SK-N-SH (cell line): ENCODE data around the gene MBNL1.

Experiments
- NFIC ChIP-seq: IDR thresholded peaks from 2 replicates; pipeline ENCODE4 v1.4.0; 2012; ENCODE audit warnings: borderline replicate concordance
- POLR2AphosphoS5 ChIP-seq: IDR thresholded peaks from 2 replicates; pipeline ENCODE4 v1.6.1; 2012; ENCODE audit warnings: low read depth, low read length
- RAD21 ChIP-seq: IDR thresholded peaks from 2 replicates; pipeline ENCODE4 v1.6.1; 2012; ENCODE audit warnings: mild to moderate bottlenecking, low read length
- RFX5 ChIP-seq: IDR thresholded peaks from 2 replicates; pipeline ENCODE4 v1.6.1; 2012; ENCODE audit warnings: mild to moderate bottlenecking, improper control_type of control experiment, low read length
- SMC3 ChIP-seq: IDR thresholded peaks from 2 replicates; pipeline ENCODE4 v1.6.1; 2012; ENCODE audit warnings: low read depth, low read length, improper control_type of control experiment
- TAF1 ChIP-seq: IDR thresholded peaks from 2 replicates; pipeline ENCODE4 v1.6.1; 2012; ENCODE audit warnings: low read depth, mild to moderate bottlenecking, low read length, moderate library complexity, borderline replicate concordance
- TCF12 ChIP-seq: IDR thresholded peaks from 2 replicates; pipeline ENCODE4 v1.4.0; 2012
- YY1 ChIP-seq: IDR thresholded peaks from 2 replicates; pipeline ENCODE4 v1.4.0; 2012; ENCODE audit warnings: low read depth, mild to moderate bottlenecking
- TF ChIP-seq, protein P1 (sequence below): IDR thresholded peaks from 2 replicates; pipeline ENCODE4 v1.4.0; 2012; ENCODE audit warnings: low read depth, borderline replicate concordance
- TF ChIP-seq, protein P2 (sequence below): fragments of 200-600 bp; sonication (generic); IDR thresholded peaks from 2 replicates; pipeline ENCODE4 v1.6.1; 2017; ENCODE audit warnings: antibody characterized with exemption, mild to moderate bottlenecking, moderate library complexity
- TF ChIP-seq, protein P3 (sequence below): fragments of 150-350 bp; IDR thresholded peaks from 2 replicates; pipeline ENCODE4 v1.6.1; 2016; ENCODE audit warnings: mild to moderate bottlenecking, low read depth, low read length

DNA sequence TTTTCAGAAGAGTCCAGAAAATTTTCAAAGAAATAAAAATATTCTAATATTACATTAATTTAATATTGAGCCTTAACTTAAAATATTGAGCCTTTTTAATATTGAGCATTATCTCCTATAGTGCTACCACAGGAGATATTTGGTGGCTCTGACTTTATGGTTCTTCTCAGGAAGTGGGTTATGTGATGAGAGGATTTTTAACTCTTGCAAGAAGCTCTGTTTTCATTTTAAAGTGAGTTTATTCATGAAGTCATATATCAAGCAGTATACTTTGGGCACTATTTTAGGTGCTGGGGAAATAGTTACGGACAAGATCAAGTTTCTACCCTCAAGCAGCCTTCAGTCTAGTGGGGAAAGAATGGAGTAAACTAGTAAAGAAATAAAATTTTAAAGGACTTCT is 13.4 kb upstream of the MBNL1 start:
- TF ChIP-seq POLR2AphosphoS5 (no peak), TCF12 (no peak), SMC3 (no peak), TAF1 (no peak), RFX5 (no peak), YY1 (no peak), NFIC (no peak), RAD21 (no peak)
- TF ChIP-seq, protein P1, sequence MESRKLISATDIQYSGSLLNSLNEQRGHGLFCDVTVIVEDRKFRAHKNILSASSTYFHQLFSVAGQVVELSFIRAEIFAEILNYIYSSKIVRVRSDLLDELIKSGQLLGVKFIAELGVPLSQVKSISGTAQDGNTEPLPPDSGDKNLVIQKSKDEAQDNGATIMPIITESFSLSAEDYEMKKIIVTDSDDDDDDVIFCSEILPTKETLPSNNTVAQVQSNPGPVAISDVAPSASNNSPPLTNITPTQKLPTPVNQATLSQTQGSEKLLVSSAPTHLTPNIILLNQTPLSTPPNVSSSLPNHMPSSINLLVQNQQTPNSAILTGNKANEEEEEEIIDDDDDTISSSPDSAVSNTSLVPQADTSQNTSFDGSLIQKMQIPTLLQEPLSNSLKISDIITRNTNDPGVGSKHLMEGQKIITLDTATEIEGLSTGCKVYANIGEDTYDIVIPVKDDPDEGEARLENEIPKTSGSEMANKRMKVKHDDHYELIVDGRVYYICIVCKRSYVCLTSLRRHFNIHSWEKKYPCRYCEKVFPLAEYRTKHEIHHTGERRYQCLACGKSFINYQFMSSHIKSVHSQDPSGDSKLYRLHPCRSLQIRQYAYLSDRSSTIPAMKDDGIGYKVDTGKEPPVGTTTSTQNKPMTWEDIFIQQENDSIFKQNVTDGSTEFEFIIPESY, result no peak
- TF ChIP-seq, protein P2, sequence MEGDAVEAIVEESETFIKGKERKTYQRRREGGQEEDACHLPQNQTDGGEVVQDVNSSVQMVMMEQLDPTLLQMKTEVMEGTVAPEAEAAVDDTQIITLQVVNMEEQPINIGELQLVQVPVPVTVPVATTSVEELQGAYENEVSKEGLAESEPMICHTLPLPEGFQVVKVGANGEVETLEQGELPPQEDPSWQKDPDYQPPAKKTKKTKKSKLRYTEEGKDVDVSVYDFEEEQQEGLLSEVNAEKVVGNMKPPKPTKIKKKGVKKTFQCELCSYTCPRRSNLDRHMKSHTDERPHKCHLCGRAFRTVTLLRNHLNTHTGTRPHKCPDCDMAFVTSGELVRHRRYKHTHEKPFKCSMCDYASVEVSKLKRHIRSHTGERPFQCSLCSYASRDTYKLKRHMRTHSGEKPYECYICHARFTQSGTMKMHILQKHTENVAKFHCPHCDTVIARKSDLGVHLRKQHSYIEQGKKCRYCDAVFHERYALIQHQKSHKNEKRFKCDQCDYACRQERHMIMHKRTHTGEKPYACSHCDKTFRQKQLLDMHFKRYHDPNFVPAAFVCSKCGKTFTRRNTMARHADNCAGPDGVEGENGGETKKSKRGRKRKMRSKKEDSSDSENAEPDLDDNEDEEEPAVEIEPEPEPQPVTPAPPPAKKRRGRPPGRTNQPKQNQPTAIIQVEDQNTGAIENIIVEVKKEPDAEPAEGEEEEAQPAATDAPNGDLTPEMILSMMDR, result no peak
- TF ChIP-seq, protein P3, sequence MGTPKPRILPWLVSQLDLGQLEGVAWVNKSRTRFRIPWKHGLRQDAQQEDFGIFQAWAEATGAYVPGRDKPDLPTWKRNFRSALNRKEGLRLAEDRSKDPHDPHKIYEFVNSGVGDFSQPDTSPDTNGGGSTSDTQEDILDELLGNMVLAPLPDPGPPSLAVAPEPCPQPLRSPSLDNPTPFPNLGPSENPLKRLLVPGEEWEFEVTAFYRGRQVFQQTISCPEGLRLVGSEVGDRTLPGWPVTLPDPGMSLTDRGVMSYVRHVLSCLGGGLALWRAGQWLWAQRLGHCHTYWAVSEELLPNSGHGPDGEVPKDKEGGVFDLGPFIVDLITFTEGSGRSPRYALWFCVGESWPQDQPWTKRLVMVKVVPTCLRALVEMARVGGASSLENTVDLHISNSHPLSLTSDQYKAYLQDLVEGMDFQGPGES, result no peak
